ENCODE measurements around the gene RFTN1.

The RFTN1 gene

DNA sequence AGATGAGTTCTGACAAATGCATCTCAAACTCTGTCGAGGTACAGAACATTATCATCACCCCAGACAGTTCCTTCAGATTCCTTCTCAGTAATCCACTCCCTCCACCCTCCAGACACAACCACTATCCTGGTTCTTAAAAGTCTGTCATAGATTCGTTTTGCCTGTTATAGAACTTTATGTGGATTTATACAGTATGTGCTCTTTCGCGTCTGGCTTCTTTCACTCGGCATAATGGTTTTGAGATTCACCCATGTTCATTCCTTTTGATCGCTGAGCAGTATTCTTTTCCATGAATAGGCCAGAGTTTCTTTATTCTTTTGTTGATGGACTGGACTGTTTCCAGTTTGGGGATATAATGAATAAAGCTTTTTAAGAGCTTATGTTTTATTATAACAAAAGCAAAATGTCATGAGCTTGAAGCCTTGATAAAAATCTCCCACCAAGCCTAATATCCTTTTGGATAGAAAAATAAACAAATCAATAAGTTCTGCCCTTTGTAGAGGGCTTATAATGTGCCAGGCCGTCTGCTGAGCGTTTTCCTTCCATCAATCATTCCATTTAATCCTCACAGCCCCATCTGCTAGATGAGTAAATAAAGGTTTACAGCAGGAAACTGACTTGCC, 21.3 kb upstream of the RFTN1 start:
- DNase-seq, result no peak
- intact Hi-C loops (cut with DNase I), result no loop called here

DNA sequence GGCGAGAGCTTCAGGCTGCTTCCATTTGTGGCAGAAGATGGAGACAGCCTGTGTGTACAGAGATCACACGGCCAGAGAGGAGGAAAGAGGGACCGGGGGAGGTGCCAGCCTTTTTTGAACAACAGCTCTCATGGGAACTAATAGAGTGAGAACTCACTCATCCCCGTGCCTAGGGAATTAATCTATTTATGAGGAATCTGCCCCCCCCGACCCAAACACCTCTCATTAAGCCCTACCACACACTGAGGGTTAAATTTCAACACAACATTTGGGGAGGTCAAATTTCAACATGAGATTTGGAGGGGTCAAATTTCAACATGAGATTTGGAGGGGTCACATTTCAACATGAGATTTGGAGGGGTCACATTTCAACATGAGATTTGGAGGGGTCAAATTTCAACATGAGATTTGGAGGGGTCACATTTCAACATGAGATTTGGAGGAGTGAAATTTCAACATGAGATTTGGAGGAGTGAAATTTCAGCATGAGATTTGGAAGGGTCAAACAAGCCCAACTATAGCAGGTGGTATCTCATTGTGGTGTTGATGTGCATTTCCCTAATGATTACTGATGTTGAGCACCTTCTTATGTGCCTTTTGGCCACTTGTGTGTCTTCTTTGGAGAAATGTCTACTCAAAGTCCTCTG, 20.6 kb upstream of the RFTN1 start:
- no peak for DNase-seq
- intact Hi-C loops (cut with DNase I), result no loop called here

DNA sequence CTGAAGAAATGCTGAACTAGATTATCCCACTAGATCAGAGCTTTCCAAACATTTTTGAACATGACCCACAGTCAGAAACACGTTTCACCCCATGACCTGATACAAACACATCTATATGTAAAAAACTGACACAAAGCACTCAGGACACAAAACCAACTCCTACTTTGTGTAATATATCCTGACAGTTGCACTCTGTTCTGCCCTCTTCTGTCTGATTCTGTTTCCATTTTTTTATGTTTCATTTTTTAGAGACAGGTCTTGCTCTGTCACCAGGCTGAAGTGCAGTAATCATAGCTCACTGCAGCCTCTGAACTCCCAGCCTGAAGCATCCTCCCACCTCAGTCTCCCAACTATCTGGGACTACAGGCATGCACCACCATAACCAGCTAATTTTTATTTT, 15.8 kb upstream of the RFTN1 start:
- no peak for DNase-seq
- intact Hi-C loops (cut with DNase I), result no loop called here

- intact Hi-C loops (cut with DNase I), result no loop called here
- DNase-seq, result no peak
These were observed 15.1 kb upstream of the RFTN1 start for GRCh38 chr3:16528581-16528993.

GRCh38 chr3:16528106-16528505, 14.6 kb upstream of the RFTN1 start:
- intact Hi-C loops (cut with DNase I), result no loop called here
- no peak for DNase-seq

GRCh38 chr3:16524196-16524595, 10.7 kb upstream of the RFTN1 start:
- no peak for DNase-seq
- intact Hi-C loops (cut with DNase I), result no loop called here

- DNase-seq, result no peak
- intact Hi-C loops (cut with DNase I), result no loop called here
These were observed 10.3 kb upstream of the RFTN1 start for GRCh38 chr3:16523778-16524177.

DNA sequence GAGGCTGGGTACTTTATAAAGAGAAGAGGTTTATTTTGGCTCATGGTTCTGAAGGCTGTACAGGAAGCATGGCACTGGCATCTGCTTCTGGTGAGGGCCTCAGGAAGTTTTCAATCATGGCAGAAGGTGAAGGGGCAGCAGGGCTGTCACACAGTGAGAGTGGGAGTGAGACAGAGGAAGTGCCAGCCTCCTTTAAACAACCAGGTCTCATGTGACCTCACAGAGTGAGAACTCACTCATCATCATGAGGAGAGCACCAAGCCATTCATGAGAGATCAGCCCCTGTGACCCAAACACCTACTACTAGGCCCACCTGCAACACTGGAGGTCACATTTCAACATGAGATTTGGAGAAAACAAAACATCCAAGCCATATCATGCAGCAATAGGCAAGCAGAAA, 9.3 kb upstream of the RFTN1 start:
- intact Hi-C loops (cut with DNase I), result no loop called here
- DNase-seq, result no peak

DNA sequence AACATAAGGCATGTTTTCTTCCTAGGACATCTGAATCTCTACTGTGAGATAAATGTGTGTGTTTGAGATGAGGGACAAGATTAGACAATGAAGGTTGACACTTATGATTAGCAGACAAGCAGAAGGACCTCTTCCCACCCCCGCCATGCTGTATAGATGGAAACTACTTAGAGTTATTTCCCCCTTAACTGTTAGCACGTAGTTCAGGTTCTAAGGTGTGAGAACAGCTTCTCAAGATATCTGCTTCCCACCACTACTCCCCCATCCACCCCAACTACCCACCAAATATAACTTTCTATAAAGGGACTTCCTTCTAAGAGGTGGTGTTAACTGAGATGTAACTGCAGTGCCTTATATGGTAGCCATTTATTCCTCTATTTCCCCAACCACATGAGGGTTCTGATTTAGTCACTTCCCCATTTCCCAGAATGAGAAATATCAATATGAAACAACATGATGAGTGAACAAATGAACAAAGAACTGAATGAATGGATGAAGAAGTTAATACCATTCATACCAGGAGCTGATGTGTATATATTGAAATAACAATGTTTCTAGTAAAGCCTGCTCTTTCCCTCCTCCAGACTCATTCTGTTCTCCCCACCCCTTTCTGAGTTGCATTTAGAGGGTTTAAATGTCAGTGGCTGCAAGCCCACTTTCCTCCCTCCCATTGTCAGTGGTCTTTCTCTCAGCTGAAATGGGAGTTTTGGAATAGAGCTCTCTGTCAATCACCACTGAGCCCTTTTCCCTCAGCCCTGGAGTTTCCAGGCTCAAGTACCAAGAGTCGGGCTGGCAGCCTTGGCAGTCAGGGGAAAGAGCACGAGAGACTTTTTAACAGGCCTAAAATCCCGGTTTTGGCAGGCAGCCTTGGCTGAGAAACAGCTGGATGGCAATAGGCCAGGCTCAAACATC, 7.7 kb upstream of the RFTN1 start:
- no peak for DNase-seq
- intact Hi-C loops (cut with DNase I), result no loop called here

- DNase-seq, result no peak
- intact Hi-C loops (cut with DNase I), result no loop called here
These were observed 6.9 kb upstream of the RFTN1 start for GRCh38 chr3:16520241-16520969.

GRCh38 chr3:16516695-16517481, 3.4 kb upstream of the RFTN1 start:
- DNase-seq, result peak in 38 of 42 donors; percentile 20 to 84 (median 58)
- intact Hi-C loops (cut with DNase I), result no loop called here

DNA sequence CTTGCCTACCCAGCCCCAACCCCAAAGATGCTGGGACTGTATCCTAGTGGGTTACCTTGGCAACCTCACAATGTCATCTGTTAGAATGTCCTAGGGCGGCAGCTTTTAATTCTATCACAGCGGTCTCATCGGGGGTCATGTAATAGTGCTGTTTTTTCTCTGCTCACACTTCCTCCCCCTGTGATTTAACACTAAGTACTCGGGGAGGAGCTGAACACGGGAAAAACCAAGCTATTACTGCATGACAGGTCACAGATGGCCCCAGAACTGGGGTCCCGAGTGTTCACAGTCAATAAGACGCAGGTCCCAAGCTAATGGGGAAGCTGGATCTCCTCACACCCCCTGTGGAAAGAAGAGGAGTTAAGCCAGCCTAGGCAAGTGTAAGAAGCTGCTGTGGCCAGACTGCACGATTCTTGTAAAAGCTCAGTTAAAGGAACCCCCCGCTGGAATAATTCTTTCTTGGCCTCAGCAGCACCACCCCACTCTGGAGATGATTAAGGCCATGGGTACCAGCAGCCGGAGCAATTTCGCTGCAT, 2.5 kb upstream of the RFTN1 start:
- intact Hi-C loops (cut with DNase I), result no loop called here
- no peak for DNase-seq

DNA sequence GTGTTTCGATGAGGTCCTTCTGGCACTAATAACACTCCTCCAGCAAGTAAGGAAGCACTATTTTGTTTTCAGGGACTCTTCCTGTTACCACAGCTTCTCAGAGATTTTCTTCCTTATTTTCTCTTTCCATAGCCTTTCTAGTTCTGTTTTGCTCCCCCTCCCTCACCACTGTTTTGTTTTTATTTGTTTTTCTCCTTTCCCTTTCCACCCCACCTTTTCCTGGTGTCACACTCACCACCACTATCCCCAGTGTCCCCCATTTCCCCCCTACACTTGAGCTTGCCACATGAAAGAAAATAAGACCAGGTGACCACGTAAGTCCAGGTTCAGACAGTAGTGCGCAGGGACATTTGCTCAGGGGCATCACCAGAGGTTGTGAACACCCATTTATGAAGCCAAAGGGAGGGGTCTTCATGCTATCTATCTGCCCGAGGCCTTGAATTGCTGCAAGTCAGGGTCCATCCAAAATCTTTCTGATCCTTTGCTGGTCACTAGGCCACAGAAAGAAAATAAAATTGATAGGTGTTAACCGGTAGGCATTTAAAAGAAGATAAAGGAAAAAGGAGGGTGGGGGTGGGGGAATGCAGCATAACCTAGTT, 1.4 kb upstream of the RFTN1 start:
- intact Hi-C loops (cut with DNase I), result no loop called here

DNA sequence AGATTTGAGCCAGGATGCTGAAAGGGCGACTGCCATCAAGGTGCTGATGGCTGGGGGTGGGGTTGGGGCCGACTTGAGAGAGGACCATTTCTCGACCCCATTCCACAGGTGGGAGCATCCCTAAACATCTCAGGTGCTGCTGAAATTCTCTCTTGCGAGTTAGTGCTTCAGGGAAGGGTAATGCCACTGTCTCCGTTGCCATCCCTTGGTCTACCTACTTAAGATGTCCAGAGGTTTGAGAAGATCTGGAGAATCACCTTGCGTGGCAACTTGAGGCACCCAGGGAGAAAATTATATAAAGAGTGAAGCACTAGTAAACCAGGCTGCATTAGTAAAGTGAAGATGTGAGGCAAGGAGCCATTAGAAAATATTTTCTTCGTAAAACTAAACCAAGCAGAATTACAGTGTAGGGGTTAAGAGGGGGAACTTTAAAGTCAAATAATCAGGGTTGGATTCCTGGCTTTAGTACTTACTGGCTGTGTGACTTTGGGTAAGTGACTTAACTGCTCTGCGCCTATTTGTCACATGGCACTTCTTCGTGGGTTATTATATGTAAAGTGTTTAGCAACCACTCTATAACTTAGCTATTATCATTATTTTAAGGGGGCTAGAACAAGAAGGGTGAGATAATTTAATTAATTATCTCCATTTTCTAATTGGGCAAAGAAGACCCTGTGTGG, 662 bp upstream of the RFTN1 start:
- intact Hi-C loops (cut with DNase I), result no loop called here
- no peak for DNase-seq

More for the DNA sequence above, 1.4 kb upstream of the RFTN1 start:
- no peak for DNase-seq

DNA sequence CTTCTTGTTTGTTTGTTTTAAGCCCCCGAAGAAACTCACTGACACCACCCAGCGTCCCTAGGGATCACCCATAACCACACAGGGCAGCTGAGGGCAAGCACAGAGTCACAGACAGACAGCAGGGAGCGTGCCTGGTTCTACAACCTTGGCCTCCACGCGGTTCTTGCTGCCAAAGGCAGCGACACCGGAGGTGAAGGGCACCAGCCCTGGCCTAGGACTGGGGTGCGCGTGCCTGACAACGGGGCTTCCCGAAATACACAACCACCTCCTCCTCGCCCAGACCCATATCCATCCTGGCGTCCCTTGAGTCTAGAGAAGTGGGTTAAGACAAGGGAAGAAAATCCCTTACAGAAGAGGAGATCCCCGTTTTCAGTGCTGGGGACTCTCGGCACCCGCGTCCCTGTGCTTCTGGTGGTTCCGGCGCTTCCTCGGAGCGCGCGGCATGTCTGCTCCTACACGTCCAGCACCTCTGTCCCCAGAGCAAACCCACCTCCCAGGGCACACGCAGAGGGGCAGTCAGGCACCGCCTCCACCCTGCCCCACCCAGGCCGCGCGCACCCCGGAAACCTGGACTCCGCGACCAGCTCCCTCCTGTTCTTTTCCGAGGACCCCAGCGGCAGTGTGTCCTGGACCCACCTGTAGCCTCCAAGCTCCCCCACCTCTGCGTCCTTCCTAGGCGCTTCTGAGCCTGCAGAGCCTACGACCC, 911 bp downstream of the RFTN1 start:
- DNase-seq, result peak in 4 of 42 donors; percentile 7 to 15 (median 10)
- intact Hi-C loops (cut with DNase I), result no loop called here

GRCh38 chr3:16511681-16512434, 1.6 kb downstream of the RFTN1 start:
- DNase-seq, result no peak
- intact Hi-C loops (cut with DNase I), result no loop called here
